WTC11 (cell line): ENCODE measurements around the gene ACTN2.

ENCODE experiments used
- E2F5 ChIP-seq: sonication (generic); formaldehyde crosslinking; IDR thresholded peaks from 2 replicates; pipeline ENCODE4 v1.8.1; 2022; ENCODE audit warnings: mild to moderate bottlenecking, moderate library complexity, missing genetic modification reagents
- NR1H2 ChIP-seq: sonication (generic); formaldehyde crosslinking; IDR thresholded peaks from 2 replicates; pipeline ENCODE4 v1.9.0; 2021; ENCODE audit warnings: mild to moderate bottlenecking, moderate library complexity, missing genetic modification reagents
- TF ChIP-seq, protein P1 (sequence below): fragments of 200-600 bp; IDR thresholded peaks from 2 replicates; pipeline ENCODE4 v1.8.0; 2022; ENCODE audit warnings: antibody characterized with exemption
- TF ChIP-seq, protein P2 (sequence below): sonication (generic); formaldehyde crosslinking; IDR thresholded peaks from 2 replicates; pipeline ENCODE4 v1.8.1; 2022; ENCODE audit warnings: low read depth, mild to moderate bottlenecking, moderate library complexity, missing genetic modification reagents, borderline replicate concordance
- TF ChIP-seq, protein P3 (sequence below): sonication (generic); formaldehyde crosslinking; IDR thresholded peaks from 2 replicates; pipeline ENCODE4 v1.8.1; 2023; ENCODE audit warnings: mild to moderate bottlenecking, moderate library complexity, missing genetic modification reagents

DNA sequence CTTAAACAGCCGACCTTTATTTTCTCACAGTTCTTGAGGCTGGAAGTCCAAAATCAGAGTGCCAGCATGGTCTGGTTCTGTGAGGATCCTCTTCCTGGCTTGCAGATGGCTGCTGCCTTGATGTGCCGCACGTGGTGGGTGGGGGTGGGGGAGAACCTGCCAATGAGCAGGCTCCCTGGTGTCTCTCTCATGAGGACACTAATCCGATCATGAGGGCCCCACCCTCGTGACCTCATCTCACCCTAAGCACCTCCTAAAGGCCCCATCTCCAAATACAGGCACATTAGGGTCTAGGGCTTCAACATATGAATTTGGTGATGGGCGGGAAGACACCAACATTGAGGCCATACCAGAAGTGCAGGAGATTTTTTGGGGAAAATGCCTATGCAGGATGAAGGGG lies 37.8 kb downstream of the ACTN2 start:
- TF ChIP-seq, protein P1, sequence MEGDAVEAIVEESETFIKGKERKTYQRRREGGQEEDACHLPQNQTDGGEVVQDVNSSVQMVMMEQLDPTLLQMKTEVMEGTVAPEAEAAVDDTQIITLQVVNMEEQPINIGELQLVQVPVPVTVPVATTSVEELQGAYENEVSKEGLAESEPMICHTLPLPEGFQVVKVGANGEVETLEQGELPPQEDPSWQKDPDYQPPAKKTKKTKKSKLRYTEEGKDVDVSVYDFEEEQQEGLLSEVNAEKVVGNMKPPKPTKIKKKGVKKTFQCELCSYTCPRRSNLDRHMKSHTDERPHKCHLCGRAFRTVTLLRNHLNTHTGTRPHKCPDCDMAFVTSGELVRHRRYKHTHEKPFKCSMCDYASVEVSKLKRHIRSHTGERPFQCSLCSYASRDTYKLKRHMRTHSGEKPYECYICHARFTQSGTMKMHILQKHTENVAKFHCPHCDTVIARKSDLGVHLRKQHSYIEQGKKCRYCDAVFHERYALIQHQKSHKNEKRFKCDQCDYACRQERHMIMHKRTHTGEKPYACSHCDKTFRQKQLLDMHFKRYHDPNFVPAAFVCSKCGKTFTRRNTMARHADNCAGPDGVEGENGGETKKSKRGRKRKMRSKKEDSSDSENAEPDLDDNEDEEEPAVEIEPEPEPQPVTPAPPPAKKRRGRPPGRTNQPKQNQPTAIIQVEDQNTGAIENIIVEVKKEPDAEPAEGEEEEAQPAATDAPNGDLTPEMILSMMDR, result no peak
- TF ChIP-seq, protein P2, sequence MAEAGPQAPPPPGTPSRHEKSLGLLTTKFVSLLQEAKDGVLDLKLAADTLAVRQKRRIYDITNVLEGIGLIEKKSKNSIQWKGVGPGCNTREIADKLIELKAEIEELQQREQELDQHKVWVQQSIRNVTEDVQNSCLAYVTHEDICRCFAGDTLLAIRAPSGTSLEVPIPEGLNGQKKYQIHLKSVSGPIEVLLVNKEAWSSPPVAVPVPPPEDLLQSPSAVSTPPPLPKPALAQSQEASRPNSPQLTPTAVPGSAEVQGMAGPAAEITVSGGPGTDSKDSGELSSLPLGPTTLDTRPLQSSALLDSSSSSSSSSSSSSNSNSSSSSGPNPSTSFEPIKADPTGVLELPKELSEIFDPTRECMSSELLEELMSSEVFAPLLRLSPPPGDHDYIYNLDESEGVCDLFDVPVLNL (CRISPR knock-in tag), result no peak
- TF ChIP-seq NR1H2 (CRISPR knock-in tag) (no peak), E2F5 (CRISPR knock-in tag) (no peak)
- TF ChIP-seq, protein P3, sequence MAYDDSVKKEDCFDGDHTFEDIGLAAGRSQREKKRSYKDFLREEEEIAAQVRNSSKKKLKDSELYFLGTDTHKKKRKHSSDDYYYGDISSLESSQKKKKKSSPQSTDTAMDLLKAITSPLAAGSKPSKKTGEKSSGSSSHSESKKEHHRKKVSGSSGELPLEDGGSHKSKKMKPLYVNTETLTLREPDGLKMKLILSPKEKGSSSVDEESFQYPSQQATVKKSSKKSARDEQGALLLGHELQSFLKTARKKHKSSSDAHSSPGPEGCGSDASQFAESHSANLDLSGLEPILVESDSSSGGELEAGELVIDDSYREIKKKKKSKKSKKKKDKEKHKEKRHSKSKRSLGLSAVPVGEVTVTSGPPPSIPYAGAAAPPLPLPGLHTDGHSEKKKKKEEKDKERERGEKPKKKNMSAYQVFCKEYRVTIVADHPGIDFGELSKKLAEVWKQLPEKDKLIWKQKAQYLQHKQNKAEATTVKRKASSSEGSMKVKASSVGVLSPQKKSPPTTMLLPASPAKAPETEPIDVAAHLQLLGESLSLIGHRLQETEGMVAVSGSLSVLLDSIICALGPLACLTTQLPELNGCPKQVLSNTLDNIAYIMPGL (CRISPR knock-in tag), result no peak
